Stomach (tissue), 4 donors: ENCODE data around the gene TMEM33.

Source experiments
- EP300 ChIP-seq: sonication (generic); formaldehyde crosslinking; IDR thresholded peaks from one replicate; pipeline ENCODE4 v1.6.1; 2017; ENCODE audit warnings: antibody characterized with exemption
- POLR2A ChIP-seq, 4 donors: fragments of 450-650 bp; IDR thresholded peaks; one replicate each; pipeline ENCODE4 v1.6.1; 2016; ENCODE audit warnings: antibody characterized with exemption in 4 of 4, control low read depth in 2 of 4, mild to moderate bottlenecking in 1 of 4, moderate library complexity in 1 of 4
- POLR2AphosphoS5 ChIP-seq, 3 donors: sonication (generic); formaldehyde crosslinking; IDR thresholded peaks; one replicate each; pipeline ENCODE4 v1.6.1; 2016; ENCODE audit warnings: antibody characterized with exemption in 3 of 3
- TF ChIP-seq, protein P1 (sequence below), 7 experiments: fragments of 450-650 bp in 4 of 7; fragments of 200-600 bp in 3 of 7; sonication (generic) in 3 of 7; IDR thresholded peaks; one replicate each; pipeline ENCODE4 v1.5.1; 2016 to 2019; ENCODE audit warnings: antibody characterized with exemption in 7 of 7, control low read depth in 2 of 7, mild to moderate bottlenecking in 1 of 7

DNA sequence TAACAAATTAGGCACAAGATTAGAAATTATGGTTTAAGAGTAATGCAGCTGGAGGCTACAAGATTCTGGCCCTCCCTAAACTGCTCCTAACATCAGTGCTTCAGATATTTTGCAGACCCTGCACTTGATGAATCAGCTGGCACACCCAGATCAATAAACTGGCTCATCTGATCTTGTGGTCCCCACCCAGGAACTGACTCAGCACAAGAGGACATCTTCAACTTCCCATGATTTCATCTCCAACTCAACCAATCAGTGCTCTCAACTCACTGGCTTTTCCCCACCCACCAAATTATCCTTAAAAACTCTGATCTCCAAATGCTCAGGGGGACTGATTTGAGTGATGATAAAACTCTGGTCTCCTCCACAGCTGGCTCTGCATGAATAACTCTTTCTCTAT is 21.7 kb upstream of the TMEM33 start:
- TF ChIP-seq, protein P1, sequence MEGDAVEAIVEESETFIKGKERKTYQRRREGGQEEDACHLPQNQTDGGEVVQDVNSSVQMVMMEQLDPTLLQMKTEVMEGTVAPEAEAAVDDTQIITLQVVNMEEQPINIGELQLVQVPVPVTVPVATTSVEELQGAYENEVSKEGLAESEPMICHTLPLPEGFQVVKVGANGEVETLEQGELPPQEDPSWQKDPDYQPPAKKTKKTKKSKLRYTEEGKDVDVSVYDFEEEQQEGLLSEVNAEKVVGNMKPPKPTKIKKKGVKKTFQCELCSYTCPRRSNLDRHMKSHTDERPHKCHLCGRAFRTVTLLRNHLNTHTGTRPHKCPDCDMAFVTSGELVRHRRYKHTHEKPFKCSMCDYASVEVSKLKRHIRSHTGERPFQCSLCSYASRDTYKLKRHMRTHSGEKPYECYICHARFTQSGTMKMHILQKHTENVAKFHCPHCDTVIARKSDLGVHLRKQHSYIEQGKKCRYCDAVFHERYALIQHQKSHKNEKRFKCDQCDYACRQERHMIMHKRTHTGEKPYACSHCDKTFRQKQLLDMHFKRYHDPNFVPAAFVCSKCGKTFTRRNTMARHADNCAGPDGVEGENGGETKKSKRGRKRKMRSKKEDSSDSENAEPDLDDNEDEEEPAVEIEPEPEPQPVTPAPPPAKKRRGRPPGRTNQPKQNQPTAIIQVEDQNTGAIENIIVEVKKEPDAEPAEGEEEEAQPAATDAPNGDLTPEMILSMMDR (IDR thresholded peaks at IDR 0.05): no peak
- no peak for TF ChIP-seq EP300
- no peak for TF ChIP-seq POLR2A (IDR thresholded peaks at IDR 0.05)
- TF ChIP-seq POLR2AphosphoS5 (IDR thresholded peaks at IDR 0.05): no peak
